Neural cell (in vitro differentiated cells): ENCODE results near the gene HS6ST1. TPM values are rescaled to one million over a fixed set of nuclear protein-coding genes. Genes with fewer than 3 reads are reported as not detected.

ENCODE experiments used
- H2AFZ ChIP-seq: fragments of 200-600, 300-800 bp; sonication (generic), shearing (Covaris generic); 2 replicates; pipeline ENCODE4 v1.6.0; 2014; ENCODE audit warnings: low read depth, mild to moderate bottlenecking, antibody characterized with exemption, low read length, moderate library complexity
- H3F3A ChIP-seq: fragments of 200-600 bp; shearing (Covaris generic); 2 replicates; pipeline ENCODE4 v1.6.1; 2016; ENCODE audit warnings: mild to moderate bottlenecking, moderate library complexity, mixed read lengths, antibody characterized with exemption, low read length; ENCODE audit not compliant: insufficient read depth, poor library complexity, severe bottlenecking
- H3K27ac ChIP-seq: fragments of 200-600, 300-800 bp; sonication (generic), shearing (Covaris generic); 2 replicates; pipeline ENCODE4 v1.5.1; 2014; ENCODE audit warnings: mild to moderate bottlenecking, low read length, moderate library complexity
- H3K27me3 ChIP-seq: fragments of 300-800, 200-600 bp; sonication (generic), shearing (Covaris generic); 2 replicates; pipeline ENCODE4 v1.6.0; 2014; ENCODE audit warnings: mild to moderate bottlenecking, low read depth, low read length, moderate library complexity; ENCODE audit not compliant: insufficient read depth
- H3K36me3 ChIP-seq: fragments of 300-800, 200-600 bp; sonication (generic), shearing (Covaris generic); 2 replicates; pipeline ENCODE4 v1.5.1; 2014; ENCODE audit warnings: mild to moderate bottlenecking, antibody characterized with exemption, low read length, moderate library complexity; ENCODE audit not compliant: insufficient read depth
- H3K4me2 ChIP-seq: fragments of 300-800, 200-600 bp; sonication (generic), shearing (Covaris generic); 2 replicates; pipeline ENCODE4 v1.6.0; 2014; ENCODE audit warnings: mild to moderate bottlenecking, low read length
- H3K4me3 ChIP-seq: fragments of 300-800, 200-600 bp; sonication (generic), shearing (Covaris generic); 2 replicates; pipeline ENCODE4 v1.5.1; 2014; ENCODE audit warnings: mild to moderate bottlenecking, low read length, moderate library complexity
- H3K79me2 ChIP-seq: fragments of 200-600 bp; shearing (Covaris generic); replicated peaks from 2 replicates; pipeline ENCODE4 v1.6.0; 2014; ENCODE audit warnings: mild to moderate bottlenecking, low read length, moderate library complexity; ENCODE audit not compliant: insufficient read depth
- H3K9ac ChIP-seq: fragments of 300-800, 200-600 bp; sonication (generic), shearing (Covaris generic); 2 replicates; pipeline ENCODE4 v1.6.1; 2016; ENCODE audit warnings: mild to moderate bottlenecking, low read length, mixed read lengths
- H3K9me2 ChIP-seq: fragments of 200-600 bp; shearing (Covaris generic); 2 replicates; pipeline ENCODE4 v1.6.1; 2016; ENCODE audit warnings: mild to moderate bottlenecking, low read length, mixed read lengths; ENCODE audit not compliant: insufficient read depth
- H3K9me3 ChIP-seq: fragments of 200-600, 300-800 bp; sonication (generic), shearing (Covaris generic); 2 replicates; pipeline ENCODE4 v1.6.1; 2016; ENCODE audit warnings: mild to moderate bottlenecking, mixed run types, low read length, moderate library complexity, mixed read lengths
- H4K20me1 ChIP-seq: fragments of 200-600 bp; shearing (Covaris generic); 2 replicates; pipeline ENCODE4 v1.6.1; 2016; ENCODE audit warnings: mild to moderate bottlenecking, mixed run types; ENCODE audit not compliant: insufficient read depth
- EP300 ChIP-seq: fragments of 450-650 bp; conservative IDR thresholded peaks from 2 replicates; pipeline ENCODE4 v1.6.1; 2014; ENCODE audit warnings: antibody characterized with exemption, mild to moderate bottlenecking, moderate library complexity; ENCODE audit not compliant: poor library complexity, severe bottlenecking
- EZH2 ChIP-seq: fragments of 200-600, 300-800 bp; shearing (Covaris generic), sonication (generic); IDR thresholded peaks from 2 replicates; pipeline ENCODE4 v1.6.1; 2014; ENCODE audit warnings: antibody characterized with exemption, low read length, borderline replicate concordance, mild to moderate bottlenecking; ENCODE audit not compliant: insufficient read depth, poor library complexity, severe bottlenecking
- MXI1 ChIP-seq: fragments of 450-650 bp; conservative IDR thresholded peaks from 2 replicates; pipeline ENCODE4 v1.6.1; 2014; ENCODE audit warnings: antibody characterized with exemption, mild to moderate bottlenecking; ENCODE audit not compliant: poor library complexity, severe bottlenecking
- POLR2AphosphoS5 ChIP-seq: IDR thresholded peaks from 2 replicates; pipeline ENCODE4 v1.6.1; 2012
- RAD21 ChIP-seq: fragments of 450-650 bp; conservative IDR thresholded peaks from 2 replicates; pipeline ENCODE4 v1.6.1; 2014; ENCODE audit warnings: antibody characterized with exemption, mild to moderate bottlenecking, moderate library complexity
- REST ChIP-seq: IDR thresholded peaks from 2 replicates; pipeline ENCODE4 v1.6.1; 2012; ENCODE audit warnings: borderline replicate concordance
- SMC3 ChIP-seq: fragments of 450-650 bp; conservative IDR thresholded peaks from 2 replicates; pipeline ENCODE4 v1.6.1; 2014; ENCODE audit warnings: antibody characterized with exemption, mild to moderate bottlenecking, moderate library complexity; ENCODE audit not compliant: poor library complexity
- TAF1 ChIP-seq: IDR thresholded peaks from 2 replicates; pipeline ENCODE4 v1.6.1; 2012; ENCODE audit warnings: low read depth
- polyA plus RNA-seq: library from polyadenylated mRNA; depleted of rRNA; stranded (reverse); fragments of >200 nt; gene quantifications from 2 replicates; pipeline ENCODE4 v1.2.3, GENCODE V29; 2014
- TF ChIP-seq, protein P1 (sequence below): fragments of 450-650 bp; IDR thresholded peaks from 2 replicates; pipeline ENCODE4 v1.5.1; 2014; ENCODE audit warnings: antibody characterized with exemption, mild to moderate bottlenecking, moderate library complexity; ENCODE audit not compliant: poor library complexity, severe bottlenecking

Gene HS6ST1
- polyA plus RNA-seq, 1 donor from 2014 or later, result 44.1 TPM

DNA sequence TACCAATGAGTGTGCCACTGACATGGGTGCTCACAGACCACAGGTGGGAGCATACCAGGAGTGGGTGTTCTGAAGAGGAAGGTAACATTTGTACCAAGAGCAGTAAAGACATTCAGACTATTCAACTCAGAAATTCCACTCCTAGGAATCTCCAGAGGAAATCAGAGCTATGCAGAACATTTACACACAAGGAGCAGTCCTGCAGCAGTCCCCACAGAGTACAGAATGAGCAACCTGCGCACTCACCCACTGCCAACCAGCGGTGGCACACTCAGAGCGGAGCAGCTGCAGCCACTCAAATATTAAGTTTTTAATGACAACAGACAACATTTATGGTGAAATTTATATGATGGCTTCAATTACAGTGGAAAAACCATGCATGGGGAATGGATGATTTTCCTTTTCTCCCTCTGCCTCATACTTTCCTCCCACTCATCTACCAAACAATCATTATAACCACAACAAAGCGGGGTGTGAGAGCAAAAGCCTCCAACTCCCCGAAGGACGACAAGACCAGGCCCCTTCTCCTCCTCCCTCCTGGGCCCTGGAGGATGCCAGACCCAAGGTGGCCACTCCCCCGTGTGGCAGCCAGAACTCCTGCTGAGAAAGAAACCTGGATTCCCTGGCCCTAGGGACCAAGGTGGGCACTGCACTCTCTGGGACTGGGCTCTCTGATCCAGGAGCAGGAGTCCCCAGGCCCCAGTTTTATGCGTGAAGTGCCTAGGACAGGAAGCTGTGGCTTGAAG is 5.4 kb downstream of the HS6ST1 start:
- Histone ChIP-seq H3F3A (no peaks in the 10 kb centered on the region), H3K4me3 (peak overlapping the region; percentile 97), H3K9ac (no peak overlapping the region), H2AFZ (no peak overlapping the region), H3K79me2 (peaks cover 96% of the 10 kb centered on the region), H3K9me3 (no peaks in the 10 kb centered on the region), H4K20me1 (no peaks in the 10 kb centered on the region), H3K27me3 (no peaks in the 10 kb centered on the region), H3K36me3 (no peaks in the 10 kb centered on the region), H3K4me2 (no peak overlapping the region), H3K9me2 (no peaks in the 10 kb centered on the region), H3K27ac (no peak overlapping the region)
- TF ChIP-seq POLR2AphosphoS5 (no peak), EZH2 (no peak), EP300 (no peak), REST (no peak)
- TF ChIP-seq, protein P1, sequence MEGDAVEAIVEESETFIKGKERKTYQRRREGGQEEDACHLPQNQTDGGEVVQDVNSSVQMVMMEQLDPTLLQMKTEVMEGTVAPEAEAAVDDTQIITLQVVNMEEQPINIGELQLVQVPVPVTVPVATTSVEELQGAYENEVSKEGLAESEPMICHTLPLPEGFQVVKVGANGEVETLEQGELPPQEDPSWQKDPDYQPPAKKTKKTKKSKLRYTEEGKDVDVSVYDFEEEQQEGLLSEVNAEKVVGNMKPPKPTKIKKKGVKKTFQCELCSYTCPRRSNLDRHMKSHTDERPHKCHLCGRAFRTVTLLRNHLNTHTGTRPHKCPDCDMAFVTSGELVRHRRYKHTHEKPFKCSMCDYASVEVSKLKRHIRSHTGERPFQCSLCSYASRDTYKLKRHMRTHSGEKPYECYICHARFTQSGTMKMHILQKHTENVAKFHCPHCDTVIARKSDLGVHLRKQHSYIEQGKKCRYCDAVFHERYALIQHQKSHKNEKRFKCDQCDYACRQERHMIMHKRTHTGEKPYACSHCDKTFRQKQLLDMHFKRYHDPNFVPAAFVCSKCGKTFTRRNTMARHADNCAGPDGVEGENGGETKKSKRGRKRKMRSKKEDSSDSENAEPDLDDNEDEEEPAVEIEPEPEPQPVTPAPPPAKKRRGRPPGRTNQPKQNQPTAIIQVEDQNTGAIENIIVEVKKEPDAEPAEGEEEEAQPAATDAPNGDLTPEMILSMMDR, result no peak

DNA sequence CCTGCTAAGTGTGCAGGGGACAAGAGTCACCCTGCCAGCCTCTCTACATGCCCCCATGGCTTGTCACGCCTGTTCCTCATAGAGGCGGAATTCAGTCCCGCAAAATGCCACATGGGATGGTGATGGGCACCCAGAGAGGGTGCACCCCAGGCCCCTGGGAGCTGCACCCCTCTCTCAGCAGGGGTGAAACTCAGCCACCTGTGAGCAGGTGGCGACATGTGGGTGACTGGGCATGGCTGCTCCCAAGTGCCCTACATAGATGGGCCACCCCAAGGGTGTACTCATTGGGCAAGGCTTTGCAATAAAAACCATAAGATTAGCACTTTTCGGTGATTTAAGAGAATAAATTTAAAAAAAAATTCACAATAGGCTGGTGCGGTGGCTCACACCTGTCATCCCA is 6.3 kb downstream of the HS6ST1 start:
- Histone ChIP-seq H3K79me2 (peaks cover 97% of the 10 kb centered on the region), H3F3A (no peaks in the 10 kb centered on the region), H3K27ac (no peak overlapping the region), H3K27me3 (no peaks in the 10 kb centered on the region), H4K20me1 (no peaks in the 10 kb centered on the region), H3K9me3 (no peaks in the 10 kb centered on the region), H3K9ac (no peak overlapping the region), H3K4me3 (no peak overlapping the region), H3K4me2 (no peak overlapping the region), H2AFZ (no peak overlapping the region), H3K36me3 (no peaks in the 10 kb centered on the region), H3K9me2 (no peaks in the 10 kb centered on the region)
- TF ChIP-seq REST (no peak), RAD21 (no peak), EP300 (no peak), EZH2 (no peak), POLR2AphosphoS5 (no peak), MXI1 (no peak), TAF1 (no peak), SMC3 (no peak)
- TF ChIP-seq, protein P1, result no peak
